NCI-H510A treated with DMSO at 0.1 percent for 48 hours (cell line): ENCODE results near the gene IVNS1ABP.
"Not testable (repeated sequence)": the region's sequence is repeated elsewhere in the genome, so short reads cannot be mapped to it uniquely, and the experiment has no call there.

Experiments
- DNase-seq: peaks from one replicate; lab custom pipeline; 2025; lab: John Stamatoyannopoulos, UW

The IVNS1ABP gene

GRCh38 chr1:185317034-185317885 lies at the start of gene IVNS1ABP:
Gene IVNS1ABP (minus strand): TSS chr1:185317243. CDS start chr1:185309493, 7,750 bp downstream.
- peak; percentile 90 for DNase-seq

- DNase-seq = no peak
These were observed 48.9 kb upstream of the IVNS1ABP start for GRCh38 chr1:185365951-185366350.

- DNase-seq = not testable (repeated sequence)
These were observed 47.5 kb upstream of the IVNS1ABP start for GRCh38 chr1:185364528-185364927.

DNA sequence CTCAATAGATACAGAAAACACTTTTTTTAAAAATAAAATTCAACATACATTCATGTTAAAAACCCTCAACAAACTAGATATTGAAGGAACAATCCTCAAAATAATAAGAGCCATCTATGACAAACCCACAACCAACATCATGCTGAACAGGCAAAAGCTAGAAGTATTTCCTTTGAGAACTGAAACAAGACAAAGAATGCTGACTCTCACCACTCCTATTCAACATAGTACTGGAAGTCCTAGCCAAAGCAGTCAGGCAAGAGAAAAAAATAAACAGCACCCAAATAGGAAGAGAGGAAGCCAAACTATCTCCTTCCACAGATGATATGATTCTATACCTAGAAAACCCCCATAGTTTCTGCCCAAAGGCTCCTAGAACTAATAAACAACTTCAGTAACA lies 46.2 kb upstream of the IVNS1ABP start:
- no peak for DNase-seq

DNA sequence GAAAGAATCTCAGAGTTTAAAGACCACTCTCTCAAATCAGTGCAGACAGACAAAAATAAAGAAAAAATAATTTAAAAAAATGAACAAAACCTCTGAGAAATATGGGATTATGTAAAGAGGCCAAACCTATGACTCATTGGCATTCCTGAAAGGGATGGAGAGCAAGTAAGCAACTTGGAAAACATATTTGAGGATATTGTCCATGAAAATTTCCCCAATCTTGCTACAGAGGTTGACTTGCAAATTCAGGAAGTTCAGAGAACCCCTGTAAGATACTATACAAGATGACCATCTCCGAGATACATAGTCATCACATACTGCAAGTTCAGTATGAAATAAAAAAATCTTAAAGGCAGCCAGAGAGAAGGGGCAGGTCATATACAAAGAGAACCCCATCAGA lies 43.7 kb upstream of the IVNS1ABP start:
- no peak for DNase-seq

GRCh38 chr1:185358957-185359356 lies 41.9 kb upstream of the IVNS1ABP start:
- DNase-seq = no peak

DNA sequence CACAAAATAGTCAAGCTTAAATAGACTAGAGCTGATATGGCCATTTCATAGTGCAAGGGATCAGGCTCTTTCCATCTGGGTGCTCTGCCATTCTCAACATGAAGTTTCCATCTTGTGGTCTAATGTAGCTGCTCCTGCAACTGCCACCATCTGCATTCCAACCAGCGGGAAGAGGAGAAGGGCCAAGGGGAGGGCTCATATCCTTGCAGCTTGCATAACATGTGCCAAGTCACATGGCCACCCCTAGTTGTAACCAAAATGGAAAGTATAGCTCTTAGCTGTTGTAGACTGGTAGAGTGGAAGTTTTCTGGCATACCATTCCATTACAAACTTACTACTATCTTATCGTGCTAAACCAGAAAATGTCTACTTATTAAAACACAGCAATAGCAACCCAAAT lies 38.9 kb upstream of the IVNS1ABP start:
- no peak for DNase-seq

DNA sequence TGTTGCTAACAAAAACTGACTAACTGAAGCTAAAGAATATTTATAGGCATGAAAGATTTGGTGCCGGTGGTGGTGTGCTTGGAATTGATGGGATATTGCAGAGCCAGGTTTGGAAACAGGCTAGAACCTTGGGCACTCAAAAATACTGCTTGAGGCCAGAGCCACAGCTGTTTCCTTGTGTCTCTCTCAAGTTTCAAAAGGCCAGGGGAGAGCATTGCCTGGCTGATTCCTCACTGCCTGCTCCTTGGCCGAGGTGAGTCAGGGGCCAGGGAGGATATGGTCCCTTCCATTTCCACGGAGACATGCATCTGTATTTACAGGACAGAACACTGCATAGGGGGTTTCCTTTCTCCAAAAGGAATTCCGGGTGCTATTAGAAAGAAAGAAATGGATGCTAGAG lies 36.1 kb upstream of the IVNS1ABP start:
- no peak for DNase-seq

GRCh38 chr1:185351734-185352466 lies 34.9 kb upstream of the IVNS1ABP start:
- no peak for DNase-seq

- no peak for DNase-seq
These were observed 33.0 kb upstream of the IVNS1ABP start for GRCh38 chr1:185350027-185350442.

DNA sequence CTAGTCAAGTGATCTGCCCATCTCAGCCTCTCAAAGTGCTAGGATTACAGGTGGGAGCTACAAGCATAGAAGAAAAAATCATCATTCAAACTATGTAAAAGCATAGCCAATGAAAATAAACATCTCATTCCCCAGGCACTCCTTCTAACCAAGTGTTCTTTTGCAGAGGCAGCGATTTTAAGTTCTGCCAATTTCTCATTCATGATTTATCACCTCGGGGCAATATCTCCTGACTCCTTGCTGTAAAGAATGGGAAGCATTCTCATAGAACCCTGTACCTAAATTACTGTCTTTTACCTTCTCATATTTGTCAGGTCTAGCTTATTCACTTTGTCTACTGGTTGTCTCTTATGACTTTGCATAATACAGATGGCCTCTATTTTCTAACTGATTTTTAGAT lies 32.5 kb upstream of the IVNS1ABP start:
- no peak for DNase-seq

- DNase-seq = no peak
These were observed 31.9 kb upstream of the IVNS1ABP start for GRCh38 chr1:185348985-185349384.

GRCh38 chr1:185348296-185348695 lies 31.3 kb upstream of the IVNS1ABP start:
- DNase-seq = no peak

- no peak for DNase-seq
These were observed 29.1 kb upstream of the IVNS1ABP start for GRCh38 chr1:185345913-185346720.

- DNase-seq = no peak
These were observed 26.3 kb upstream of the IVNS1ABP start for GRCh38 chr1:185343306-185343705.

- no peak for DNase-seq
These were observed 25.7 kb upstream of the IVNS1ABP start for GRCh38 chr1:185342672-185343259.

GRCh38 chr1:185342017-185342416 lies 25.0 kb upstream of the IVNS1ABP start:
- DNase-seq = no peak

DNA sequence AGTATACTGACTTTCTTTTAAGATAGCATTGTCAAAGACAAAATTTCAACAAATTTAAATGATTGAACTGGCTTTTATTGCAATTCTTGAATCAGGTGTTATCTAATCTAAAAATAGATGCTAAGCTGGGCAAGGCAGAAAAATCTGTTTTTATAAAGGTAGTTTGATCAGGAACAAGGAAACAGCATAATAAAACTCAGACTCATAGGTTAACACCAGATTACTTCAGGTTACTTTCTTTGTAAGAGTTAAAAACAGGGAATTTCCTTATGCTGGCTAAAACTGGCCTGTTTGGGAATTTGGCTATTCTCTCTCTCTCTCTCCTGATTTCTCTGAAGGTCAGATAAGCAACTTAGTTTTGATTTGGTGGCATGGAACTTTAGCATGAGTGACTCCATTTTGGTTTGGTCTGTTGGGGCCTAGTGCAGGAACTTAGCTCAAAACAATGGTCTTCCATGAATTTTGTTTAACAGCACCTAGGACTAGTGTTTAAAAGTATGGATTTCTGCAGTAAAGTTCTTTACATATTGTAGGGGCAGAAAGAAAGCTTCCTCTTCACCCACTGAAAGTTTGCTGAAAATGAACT lies 24.2 kb upstream of the IVNS1ABP start:
- DNase-seq = no peak

GRCh38 chr1:185338719-185339622 lies 21.9 kb upstream of the IVNS1ABP start:
- no peak for DNase-seq

- no peak for DNase-seq
These were observed 20.2 kb upstream of the IVNS1ABP start for GRCh38 chr1:185337246-185337645.

DNA sequence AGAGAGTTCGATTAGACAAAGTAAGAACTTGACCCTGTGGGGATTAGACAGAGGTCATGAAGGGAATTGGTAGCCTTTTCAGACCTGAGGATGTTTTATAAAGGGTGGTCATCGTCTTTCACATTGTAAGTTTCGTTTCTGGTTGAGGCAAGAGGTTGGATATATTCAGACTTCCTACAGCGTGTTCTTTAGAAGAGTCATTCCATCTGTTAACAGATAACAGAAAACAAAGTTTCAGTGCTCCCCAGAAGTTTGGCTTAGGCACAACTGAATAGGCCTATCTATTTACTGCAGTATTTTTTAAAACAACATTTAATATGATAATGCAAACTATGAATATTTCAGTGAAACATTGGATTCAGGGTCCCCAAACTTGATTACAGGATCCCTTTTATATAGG lies 17.1 kb upstream of the IVNS1ABP start:
- DNase-seq = no peak
